Psoas muscle (tissue), 8 donors: ENCODE measurements around the gene CD37. TPM values are rescaled to one million over a fixed set of nuclear protein-coding genes. Genes with fewer than 3 reads are reported as not detected.

Experiments
- ATAC-seq, 4 donors: fragments of 200-7000 bp; cut with Tn5 transposase; one replicate each; pipeline ENCODE4 v1.9.1; 2020; ENCODE audit warnings: moderate library complexity in 3 of 4, mild to moderate bottlenecking in 2 of 4
- DNase-seq, 2 donors: peaks; one replicate each; pipeline ENCODE4 v3.0.0-alpha.2; 2020
- H3K27ac ChIP-seq: fragments of 200-600 bp; one replicate; pipeline ENCODE4 v1.8.0; 2022
- H3K27me3 ChIP-seq, 3 donors: fragments of 200-600 bp in 1 of 3; one replicate each; pipeline versions ENCODE4 v1.6.1 to v1.8.0; 2013 to 2022; ENCODE audit warnings: low read length in 2 of 3, mild to moderate bottlenecking in 2 of 3, moderate library complexity in 1 of 3; ENCODE audit not compliant: insufficient read depth in 3 of 3
- H3K36me3 ChIP-seq, 2 donors: fragments of 200-600 bp in 1 of 2; one replicate each; pipeline versions ENCODE4 v1.6.1 to v1.8.0; 2013 to 2022; ENCODE audit warnings: low read depth in 1 of 2, mild to moderate bottlenecking in 1 of 2, moderate library complexity in 1 of 2; ENCODE audit not compliant: insufficient read depth in 1 of 2
- H3K4me1 ChIP-seq: fragments of 200-600 bp; one replicate; pipeline ENCODE4 v1.8.0; 2022
- H3K4me3 ChIP-seq: fragments of 200-600 bp; one replicate; pipeline ENCODE4 v1.8.0; 2022; ENCODE audit warnings: mild to moderate bottlenecking
- H3K9me3 ChIP-seq: fragments of 200-600 bp; one replicate; pipeline ENCODE4 v1.8.0; 2022
- CTCF ChIP-seq: fragments of 200-600 bp; IDR thresholded peaks from one replicate; pipeline ENCODE4 v1.8.0; 2022; ENCODE audit warnings: antibody characterized with exemption
- WGBS, 3 donors: extraction: QIAGEN DNeasy Blood & Tissue Kit; methylation state at CpG; one replicate each; pipeline versions ENCODE4 v1.1.6 to v1.1.7; 2013; 5-methylcytosine and 5-hydroxymethylcytosine counted together
- intact Hi-C, 2 donors: fragments of 100-400 bp; cut with DNase I; formaldehyde crosslinking; loops; one replicate each; pipeline versions ENCODE4 v1.11.0 to v1.14.2; 2022
- polyA plus RNA-seq, 3 donors: library from polyadenylated mRNA; stranded (reverse); fragments of 200-250 nt; gene quantifications; one replicate each; pipeline ENCODE4 v1.2.3, GENCODE V29; 2013
- total RNA-seq, 4 donors: library from RNA; stranded (reverse); fragmentation: NEBNext Ultra II Directional in 2 of 4; extraction: Animal tissue kit (Norgen Biotek cat#: 25700) in 2 of 4; gene quantifications; one replicate each; pipeline versions ENCODE4 v1.2.1 to v1.2.4, GENCODE V29; 2021 to 2023
- donor health status: healthy with polysubstance abuse.
- donor health status: DM: no; HTN: no; CAD: no; lungs with moderate emphysema.
- donor health status: Bipolar disorder and iron deficiency.
- donor health status: healthy.
- donor health status: DM: yes; HTN: yes; CAD: no.
- donor health status: DM: no; HTN: no; CAD: no.
- donor health status: DM: no; HTN: no; CAD: no.
- donor health status: DM: yes; HTN: yes; CAD: no.

The CD37 gene
- total and polyA plus RNA-seq, 7 donors: 0.66 to 4.7 (median 2.3) TPM

GRCh38 chr19:49382639-49383038, 47.4 kb downstream of the CD37 start:
- ATAC-seq: no peak
- H3K9me3 ChIP-seq: peaks cover 8% of the 10 kb centered on the region
- 91 to 96% (median 93%) methylated on average over 5 of the region's 5 CpGs for WGBS, 3 donors
- DNase-seq: no peak
- peaks cover 0 to 16% (median 0%) of the 10 kb centered on the region in 3 donors for H3K27me3 ChIP-seq
- H3K4me3 ChIP-seq: no peak overlapping the region
- no peak for TF ChIP-seq CTCF
- no peak overlapping the region for H3K27ac ChIP-seq
- H3K36me3 ChIP-seq: no peaks in the 10 kb centered on the region
- no peaks in the 10 kb centered on the region for H3K4me1 ChIP-seq
- intact Hi-C loops: no loop called here

GRCh38 chr19:49383599-49383998, 48.4 kb downstream of the CD37 start:
- Histone ChIP-seq H3K27ac (no peak overlapping the region), H3K4me1 (no peaks in the 10 kb centered on the region), H3K27me3 (peaks cover 0 to 21% (median 2%) of the 10 kb centered on the region in 3 donors), H3K4me3 (no peak overlapping the region), H3K9me3 (peaks cover 8% of the 10 kb centered on the region), H3K36me3 (no peaks in the 10 kb centered on the region)
- ATAC-seq: no peak
- WGBS, 3 donors: 33 to 95% (median 38%) methylated on average over 1 of the region's 1 CpG
- no peak for TF ChIP-seq CTCF
- intact Hi-C loops: no loop called here
- no peak for DNase-seq

GRCh38 chr19:49387936-49388372, 52.7 kb downstream of the CD37 start, which contains the start of gene KASH5:
TSS of gene KASH5 (plus strand) at chr19:49388249. CDS start at chr19:49390884, 2,635 bp downstream.
- Histone ChIP-seq H3K4me3 (peak within 1 kb of the TSS; percentile 49), H3K27me3 (peaks cover 0 to 6% (median 5%) of the 10 kb centered on the region in 3 donors)
- peak; percentile 58 to 91 (median 81) for ATAC-seq

GRCh38 chr19:49389406-49389805, 54.2 kb downstream of the CD37 start:
- 82 to 86% (median 86%) methylated on average over 20 of the region's 20 CpGs for WGBS, 3 donors
- no peak overlapping the region for H3K4me3 ChIP-seq
- ATAC-seq: no peak
- DNase-seq: no peak
- TF ChIP-seq CTCF: no peak
- H3K4me1 ChIP-seq: no peaks in the 10 kb centered on the region
- no peaks in the 10 kb centered on the region for H3K9me3 ChIP-seq
- H3K27ac ChIP-seq: no peak overlapping the region
- H3K36me3 ChIP-seq: no peaks in the 10 kb centered on the region
- H3K27me3 ChIP-seq: peaks cover 0 to 6% (median 5%) of the 10 kb centered on the region in 3 donors
- intact Hi-C loops: no loop called here

More at GRCh38 chr19:49387936-49388372, 52.7 kb downstream of the CD37 start, which contains the start of gene KASH5:
- no peak within 1 kb of the TSS for H3K27ac ChIP-seq
- peak; percentile 83 to 92 for DNase-seq
- intact Hi-C loops: no loop called here
- TF ChIP-seq CTCF: no peak
- no peaks in the 10 kb centered on the region for H3K36me3 ChIP-seq
- no peaks in the 10 kb centered on the region for H3K9me3 ChIP-seq
- no peaks in the 10 kb centered on the region for H3K4me1 ChIP-seq
- 45 to 54% (median 50%) methylated on average over 37 to 40 of the region's 40 CpGs for WGBS, 3 donors

Other genes starting within 250 kb of the CD37 start
- gene SNRNP70, start 250.0 kb upstream of the CD37 start, total RNA-seq: 100 to 1,000 TPM in 3 of 4 donors, 10 to 100 TPM in 1; 89.1 to 133 (median 111) TPM
- 100 to 1,000 TPM in 1 of 3 donors, 10 to 100 TPM in 2; 83.2 to 123 (median 85.3) TPM for gene SNRNP70, start 250.0 kb upstream of the CD37 start, polyA plus RNA-seq
- 10 to 100 TPM; 11.8 to 27.9 (median 22.3) TPM for gene LIN7B, start 221.0 kb upstream of the CD37 start, total RNA-seq
- 10 to 100 TPM; 13.9 to 24.3 (median 15.8) TPM for gene LIN7B, start 221.0 kb upstream of the CD37 start, polyA plus RNA-seq
- 1 to 10 TPM in 2 of 4 donors, under 1 TPM in 2; 0.54 to 1.6 (median 1.2) TPM for gene C19orf73, start 216.3 kb upstream of the CD37 start, total RNA-seq
- 1 to 10 TPM; 1.7 to 1.9 (median 1.9) TPM for gene C19orf73, start 216.3 kb upstream of the CD37 start, polyA plus RNA-seq
- gene PPFIA3, start 215.9 kb upstream of the CD37 start, total RNA-seq: 1 to 10 TPM; 1.4 to 3.8 (median 2.6) TPM
- 1 to 10 TPM; 2.6 to 5.0 (median 3.2) TPM for gene PPFIA3, start 215.9 kb upstream of the CD37 start, polyA plus RNA-seq
- 100 to 1,000 TPM; 250 to 405 (median 298) TPM for gene HRC, start 180.0 kb upstream of the CD37 start, total RNA-seq
- 100 to 1,000 TPM in 2 of 3 donors, 10 to 100 TPM in 1; 32.9 to 160 (median 105) TPM for gene HRC, start 180.0 kb upstream of the CD37 start, polyA plus RNA-seq
- 10 to 100 TPM in 3 of 4 donors, 1 to 10 TPM in 1; 9.5 to 20.6 (median 16.2) TPM for gene TRPM4, start 177.6 kb upstream of the CD37 start, total RNA-seq
- 1 to 10 TPM; 6.5 to 8.7 (median 6.7) TPM for gene TRPM4, start 177.6 kb upstream of the CD37 start, polyA plus RNA-seq
- gene SLC6A16, start 10.2 kb upstream of the CD37 start, total RNA-seq: under 1 TPM; 0.10 to 0.95 (median 0.39) TPM
- under 1 TPM; 0.07 to 0.31 (median 0.08) TPM for gene SLC6A16, start 10.2 kb upstream of the CD37 start, polyA plus RNA-seq
- 10 to 100 TPM; 13.8 to 24.1 (median 14.8) TPM for gene TEAD2, start 27.0 kb downstream of the CD37 start, total RNA-seq
- 10 to 100 TPM in 2 of 3 donors, 1 to 10 TPM in 1; 9.7 to 23.0 (median 15.0) TPM for gene TEAD2, start 27.0 kb downstream of the CD37 start, polyA plus RNA-seq
- not detected for gene DKKL1, start 28.5 kb downstream of the CD37 start, total RNA-seq
- under 1 TPM in 1 of 3 donors, not detected in 2; 0.06 TPM for gene DKKL1, start 28.5 kb downstream of the CD37 start, polyA plus RNA-seq
- not detected for gene KASH5, start 52.8 kb downstream of the CD37 start, total RNA-seq
- gene KASH5, start 52.8 kb downstream of the CD37 start, polyA plus RNA-seq: not detected
- gene PTH2, start 88.0 kb downstream of the CD37 start, total RNA-seq: not detected
- gene PTH2, start 88.0 kb downstream of the CD37 start, polyA plus RNA-seq: not detected
- gene GFY, start 90.0 kb downstream of the CD37 start, total RNA-seq: not detected
- gene GFY, start 90.0 kb downstream of the CD37 start, polyA plus RNA-seq: under 1 TPM in 1 of 3 donors, not detected in 2; 0.33 TPM
- gene SLC17A7, start 106.1 kb downstream of the CD37 start, total RNA-seq: 1 to 10 TPM in 1 of 4 donors, under 1 TPM in 3; 0.42 to 1.8 (median 0.82) TPM
- gene SLC17A7, start 106.1 kb downstream of the CD37 start, polyA plus RNA-seq: under 1 TPM; 0.55 to 0.79 (median 0.59) TPM
- 10 to 100 TPM; 37.2 to 60.1 (median 43.1) TPM for gene PIH1D1, start 116.4 kb downstream of the CD37 start, total RNA-seq
- gene PIH1D1, start 116.4 kb downstream of the CD37 start, polyA plus RNA-seq: 10 to 100 TPM; 46.4 to 69.8 (median 52.2) TPM
- 10 to 100 TPM in 1 of 4 donors, 1 to 10 TPM in 3; 6.5 to 11.1 (median 7.7) TPM for gene ALDH16A1, start 117.8 kb downstream of the CD37 start, total RNA-seq
- gene ALDH16A1, start 117.8 kb downstream of the CD37 start, polyA plus RNA-seq: 10 to 100 TPM in 1 of 3 donors, 1 to 10 TPM in 2; 3.6 to 12.9 (median 5.7) TPM
- 1 to 10 TPM; 1.9 to 3.2 (median 2.5) TPM for gene FLT3LG, start 138.8 kb downstream of the CD37 start, total RNA-seq
- 1 to 10 TPM; 1.9 to 4.5 (median 4.1) TPM for gene FLT3LG, start 138.8 kb downstream of the CD37 start, polyA plus RNA-seq
- gene RPL13A, start 152.2 kb downstream of the CD37 start, total RNA-seq: 1,000 to 10,000 TPM; 1,392 to 2,022 (median 1,763) TPM
- gene RPL13A, start 152.2 kb downstream of the CD37 start, polyA plus RNA-seq: 1,000 to 10,000 TPM; 1,992 to 2,955 (median 2,046) TPM
- gene RPS11, start 161.0 kb downstream of the CD37 start, total RNA-seq: 1,000 to 10,000 TPM; 1,146 to 1,506 (median 1,232) TPM
- gene RPS11, start 161.0 kb downstream of the CD37 start, polyA plus RNA-seq: 1,000 to 10,000 TPM; 2,461 to 3,844 (median 3,134) TPM
- gene FCGRT, start 177.3 kb downstream of the CD37 start, total RNA-seq: 10 to 100 TPM; 42.2 to 79.3 (median 60.3) TPM
- 10 to 100 TPM; 32.0 to 48.2 (median 39.9) TPM for gene FCGRT, start 177.3 kb downstream of the CD37 start, polyA plus RNA-seq
- gene RCN3, start 192.6 kb downstream of the CD37 start, total RNA-seq: 1 to 10 TPM; 6.4 to 8.6 (median 7.4) TPM
- 1 to 10 TPM; 3.9 to 9.6 (median 7.3) TPM for gene RCN3, start 192.6 kb downstream of the CD37 start, polyA plus RNA-seq
- gene NOSIP, start 245.2 kb downstream of the CD37 start, total RNA-seq: 10 to 100 TPM; 53.9 to 69.9 (median 58.1) TPM
- 100 to 1,000 TPM in 1 of 3 donors, 10 to 100 TPM in 2; 75.4 to 104 (median 95.2) TPM for gene NOSIP, start 245.2 kb downstream of the CD37 start, polyA plus RNA-seq
- under 1 TPM; 0.24 to 0.89 (median 0.69) TPM for gene PRRG2, start 245.9 kb downstream of the CD37 start, total RNA-seq
- 10 to 100 TPM in 1 of 3 donors, 1 to 10 TPM in 2; 1.4 to 16.0 (median 5.9) TPM for gene PRRG2, start 245.9 kb downstream of the CD37 start, polyA plus RNA-seq